ENCODE data around the gene RASAL2.
"Not testable (repeated sequence)": the region's sequence is repeated elsewhere in the genome, so short reads cannot be mapped to it uniquely, and the experiment has no call there.

Gene RASAL2

DNA sequence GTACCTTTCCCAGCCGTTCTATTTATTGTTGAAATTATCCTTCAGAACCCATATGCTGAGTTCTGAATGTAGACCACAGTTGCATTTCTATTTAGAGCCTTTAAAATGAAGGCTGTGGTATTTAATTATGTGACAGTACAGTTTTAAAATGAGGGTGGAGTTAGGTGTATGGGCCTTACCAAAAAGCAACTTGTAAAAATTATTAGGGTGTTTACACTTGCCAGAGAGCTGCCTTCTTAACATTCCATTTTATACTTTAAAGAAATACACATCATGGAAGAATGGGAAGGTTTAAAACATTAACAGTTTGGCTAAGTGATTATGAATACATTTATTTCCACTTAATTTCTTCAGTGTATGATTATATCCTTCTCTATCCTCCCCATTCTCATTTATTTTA lies 75.7 kb downstream of the RASAL2 start:
- TF ChIP-seq TAF1 (IDR thresholded peaks at IDR 0.05; ENCODE audit: low read depth, low read length) (no peak), SPI1 (IDR thresholded peaks at IDR 0.05; ENCODE audit: low read depth, low read length) (no peak), PAX5 (IDR thresholded peaks at IDR 0.05; ENCODE audit: insufficient read depth, low read length, severe bottlenecking) (no peak), POLR2AphosphoS5 (IDR thresholded peaks at IDR 0.05; ENCODE audit: low read depth, low read length) (no peak), POU2F2 (IDR thresholded peaks at IDR 0.05; ENCODE audit: low read depth, low read length) (no peak), POLR2A (IDR thresholded peaks at IDR 0.05; ENCODE audit: low read depth, low read length) (no peak)
- DNase-seq (ENCODE audit: insufficient read length, low spot score) (no peak), FAIRE-seq (no peak)

DNA sequence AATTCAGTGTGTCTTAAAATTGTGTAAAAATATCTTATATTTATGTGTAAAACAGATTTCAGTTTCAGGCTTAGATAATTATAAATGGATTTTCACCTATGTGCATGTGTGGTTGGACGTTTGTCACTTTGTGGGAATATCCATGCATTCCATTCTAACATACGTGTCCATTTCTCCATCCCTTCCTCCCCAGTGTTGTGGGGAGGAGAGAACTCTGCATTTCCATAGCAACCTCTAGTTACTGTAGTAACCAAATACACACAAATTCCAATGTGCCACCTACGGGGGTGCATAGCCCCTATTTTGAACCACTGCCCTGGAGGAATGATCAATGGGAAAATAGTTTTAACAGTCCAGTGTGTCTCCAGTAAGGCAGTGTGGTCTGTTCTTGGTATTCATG lies 79.0 kb downstream of the RASAL2 start:
- TF ChIP-seq POLR2A (IDR thresholded peaks at IDR 0.05; ENCODE audit: low read depth, low read length) (no peak), TAF1 (IDR thresholded peaks at IDR 0.05; ENCODE audit: low read depth, low read length) (no peak), PAX5 (IDR thresholded peaks at IDR 0.05; ENCODE audit: insufficient read depth, low read length, severe bottlenecking) (no peak), POLR2AphosphoS5 (IDR thresholded peaks at IDR 0.05; ENCODE audit: low read depth, low read length) (no peak), POU2F2 (IDR thresholded peaks at IDR 0.05; ENCODE audit: low read depth, low read length) (no peak), SPI1 (IDR thresholded peaks at IDR 0.05; ENCODE audit: low read depth, low read length) (no peak)
- DNase-seq (ENCODE audit: insufficient read length, low spot score) (no peak), FAIRE-seq (no peak)

DNA sequence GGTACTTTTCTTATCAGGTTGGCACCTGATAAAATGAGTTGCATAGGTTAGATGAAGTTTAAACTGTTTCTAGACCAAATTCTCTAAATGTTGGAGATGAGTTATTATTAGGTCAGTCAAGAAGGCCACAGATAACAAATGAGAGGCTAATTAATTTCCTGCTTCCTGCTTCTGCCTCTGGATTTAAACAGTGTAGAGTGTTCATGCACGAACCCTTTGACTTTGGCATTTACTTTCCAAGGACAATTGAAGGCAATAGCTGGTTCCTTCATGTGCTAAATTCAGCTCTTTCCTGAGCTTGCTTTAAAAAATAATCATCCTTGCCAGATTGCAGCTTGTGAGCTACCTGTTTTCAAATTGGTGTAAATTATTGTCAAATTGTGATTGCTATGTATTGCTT lies 80.6 kb downstream of the RASAL2 start:
- TF ChIP-seq TAF1 (IDR thresholded peaks at IDR 0.05; ENCODE audit: low read depth, low read length) (no peak), POLR2AphosphoS5 (IDR thresholded peaks at IDR 0.05; ENCODE audit: low read depth, low read length) (no peak), POLR2A (IDR thresholded peaks at IDR 0.05; ENCODE audit: low read depth, low read length) (no peak), PAX5 (IDR thresholded peaks at IDR 0.05; ENCODE audit: insufficient read depth, low read length, severe bottlenecking) (no peak), SPI1 (IDR thresholded peaks at IDR 0.05; ENCODE audit: low read depth, low read length) (no peak), POU2F2 (IDR thresholded peaks at IDR 0.05; ENCODE audit: low read depth, low read length) (no peak)
- no peak for DNase-seq (ENCODE audit: insufficient read length, low spot score)
- FAIRE-seq: no peak

DNA sequence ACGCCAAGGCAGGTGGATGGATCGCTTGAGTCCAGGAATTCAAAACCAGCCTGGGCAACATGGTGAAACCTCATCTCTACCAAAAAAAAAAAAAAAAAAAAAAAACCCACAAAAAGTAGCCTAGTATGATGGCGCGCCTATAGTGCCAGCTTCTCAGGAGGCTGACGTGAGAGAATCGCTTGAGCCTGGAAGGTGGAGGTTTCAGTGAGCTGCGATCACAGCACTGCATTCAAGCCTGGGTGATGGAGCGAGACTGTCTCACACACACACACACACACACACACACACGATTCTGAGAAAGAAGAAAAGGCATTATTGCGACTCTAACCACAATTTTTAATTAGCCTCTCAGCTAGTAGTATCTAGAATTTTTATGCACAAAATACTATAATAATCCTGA lies 86.5 kb downstream of the RASAL2 start:
- TF ChIP-seq POLR2A (IDR thresholded peaks at IDR 0.05; ENCODE audit: low read depth, low read length) (no peak), PAX5 (IDR thresholded peaks at IDR 0.05; ENCODE audit: insufficient read depth, low read length, severe bottlenecking) (no peak), TAF1 (IDR thresholded peaks at IDR 0.05; ENCODE audit: low read depth, low read length) (no peak)
- no peak for DNase-seq (ENCODE audit: insufficient read length, low spot score)
- FAIRE-seq: no peak

DNA sequence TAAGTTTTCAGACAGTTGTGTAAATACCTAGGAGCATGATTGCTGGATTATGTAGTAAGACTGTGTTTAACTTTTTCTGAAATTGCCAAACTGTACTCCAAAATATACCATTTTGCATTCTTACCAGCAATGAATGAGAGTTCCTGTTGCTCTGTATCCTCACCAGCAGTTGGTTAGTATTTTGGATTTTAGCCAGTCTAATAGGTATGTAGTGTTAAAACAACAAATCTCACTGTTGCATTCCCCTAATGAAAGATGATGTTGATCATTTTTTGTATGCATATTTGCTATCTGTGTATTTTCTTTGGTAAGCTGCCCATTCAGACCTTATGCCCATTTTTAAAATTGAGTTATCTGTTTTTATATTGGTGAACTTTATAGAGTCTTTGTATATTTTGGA lies 89.9 kb downstream of the RASAL2 start:
- FAIRE-seq: no peak
- DNase-seq (ENCODE audit: insufficient read length, low spot score): no peak

DNA sequence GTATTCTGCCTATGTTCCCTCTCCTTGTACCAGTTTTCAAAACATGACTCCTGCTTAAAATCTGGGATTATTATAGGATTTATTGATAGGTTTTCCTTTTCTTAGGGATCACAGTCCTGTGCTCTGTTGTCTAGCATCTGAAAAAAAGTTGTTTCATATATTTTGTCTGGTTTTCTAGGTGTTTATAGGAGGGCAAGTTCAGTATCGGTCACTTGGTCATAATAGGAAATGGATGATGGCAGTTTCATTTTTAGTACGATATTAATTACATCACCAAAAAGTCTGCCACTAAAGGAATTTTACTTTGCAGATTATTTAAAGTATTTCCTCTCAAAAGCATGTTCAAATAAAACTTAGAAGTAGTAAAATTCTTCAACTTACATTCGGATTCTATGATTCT lies 94.4 kb downstream of the RASAL2 start:
- no peak for FAIRE-seq
- TF ChIP-seq POLR2A (IDR thresholded peaks at IDR 0.05; ENCODE audit: low read depth, low read length): no peak
- TF ChIP-seq POLR2AphosphoS5 (IDR thresholded peaks at IDR 0.05; ENCODE audit: low read depth, low read length): no peak
- no peak for TF ChIP-seq POU2F2 (IDR thresholded peaks at IDR 0.05; ENCODE audit: low read depth, low read length)
- no peak for TF ChIP-seq SPI1 (IDR thresholded peaks at IDR 0.05; ENCODE audit: low read depth, low read length)
- TF ChIP-seq TAF1 (IDR thresholded peaks at IDR 0.05; ENCODE audit: low read depth, low read length): no peak
- TF ChIP-seq PAX5 (IDR thresholded peaks at IDR 0.05; ENCODE audit: insufficient read depth, low read length, severe bottlenecking): no peak
- no peak for DNase-seq (ENCODE audit: insufficient read length, low spot score)

More for the DNA sequence above, 89.9 kb downstream of the RASAL2 start:
- no peak for TF ChIP-seq SPI1 (IDR thresholded peaks at IDR 0.05; ENCODE audit: low read depth, low read length)
- TF ChIP-seq TAF1 (IDR thresholded peaks at IDR 0.05; ENCODE audit: low read depth, low read length): no peak
- TF ChIP-seq POLR2AphosphoS5 (IDR thresholded peaks at IDR 0.05; ENCODE audit: low read depth, low read length): no peak
- no peak for TF ChIP-seq POU2F2 (IDR thresholded peaks at IDR 0.05; ENCODE audit: low read depth, low read length)
- no peak for TF ChIP-seq PAX5 (IDR thresholded peaks at IDR 0.05; ENCODE audit: insufficient read depth, low read length, severe bottlenecking)
- no peak for TF ChIP-seq POLR2A (IDR thresholded peaks at IDR 0.05; ENCODE audit: low read depth, low read length)

DNA sequence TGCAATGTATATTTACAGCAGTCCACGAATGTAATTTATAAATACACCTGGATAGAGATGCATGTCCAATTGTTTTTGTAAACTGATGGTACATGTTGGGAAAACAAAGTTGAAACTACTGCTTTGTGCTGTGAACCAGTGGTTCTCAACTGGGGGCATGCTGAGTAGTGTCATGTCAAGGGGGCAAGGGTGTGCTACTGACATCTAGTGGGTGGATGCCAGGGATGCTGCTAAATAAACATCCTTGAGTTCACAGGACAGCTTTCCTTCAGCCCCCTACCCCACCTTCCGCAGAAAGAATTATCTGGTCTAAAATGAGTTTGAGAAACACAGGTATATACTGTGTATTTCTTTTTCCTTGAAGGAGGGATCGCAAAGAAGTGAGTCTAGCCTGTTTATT lies 95.9 kb downstream of the RASAL2 start:
- no peak for TF ChIP-seq PAX5 (IDR thresholded peaks at IDR 0.05; ENCODE audit: insufficient read depth, low read length, severe bottlenecking)
- TF ChIP-seq SPI1 (IDR thresholded peaks at IDR 0.05; ENCODE audit: low read depth, low read length): no peak
- no peak for TF ChIP-seq POLR2A (IDR thresholded peaks at IDR 0.05; ENCODE audit: low read depth, low read length)
- TF ChIP-seq POLR2AphosphoS5 (IDR thresholded peaks at IDR 0.05; ENCODE audit: low read depth, low read length): no peak
- TF ChIP-seq POU2F2 (IDR thresholded peaks at IDR 0.05; ENCODE audit: low read depth, low read length): no peak
- no peak for TF ChIP-seq TAF1 (IDR thresholded peaks at IDR 0.05; ENCODE audit: low read depth, low read length)
- FAIRE-seq (peak; percentile 75), DNase-seq (ENCODE audit: insufficient read length, low spot score) (no peak)

DNA sequence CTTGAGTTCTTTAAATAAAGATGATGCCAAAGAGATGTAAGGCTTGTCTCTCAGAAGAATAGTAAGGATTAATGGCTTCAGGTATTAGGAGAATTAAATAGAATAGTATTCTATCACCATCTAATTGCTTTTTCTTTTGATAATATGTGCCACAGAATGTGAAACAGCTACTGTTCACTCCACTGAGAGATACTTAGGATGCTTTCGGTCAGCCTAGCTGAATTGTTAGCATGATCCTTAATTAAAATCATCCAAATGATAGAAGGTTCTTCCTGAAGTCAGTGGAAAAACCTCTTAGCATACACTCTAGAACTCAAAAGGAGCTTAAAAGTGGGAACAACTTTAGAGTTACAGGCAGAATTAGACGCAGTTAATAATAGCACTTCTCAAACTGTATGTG lies 97.0 kb downstream of the RASAL2 start:
- no peak for DNase-seq (ENCODE audit: insufficient read length, low spot score)
- no peak for FAIRE-seq
- no peak for TF ChIP-seq PAX5 (IDR thresholded peaks at IDR 0.05; ENCODE audit: insufficient read depth, low read length, severe bottlenecking)
- no peak for TF ChIP-seq POU2F2 (IDR thresholded peaks at IDR 0.05; ENCODE audit: low read depth, low read length)
- no peak for TF ChIP-seq SPI1 (IDR thresholded peaks at IDR 0.05; ENCODE audit: low read depth, low read length)
- TF ChIP-seq POLR2A (IDR thresholded peaks at IDR 0.05; ENCODE audit: low read depth, low read length): no peak
- TF ChIP-seq POLR2AphosphoS5 (IDR thresholded peaks at IDR 0.05; ENCODE audit: low read depth, low read length): no peak
- no peak for TF ChIP-seq TAF1 (IDR thresholded peaks at IDR 0.05; ENCODE audit: low read depth, low read length)

DNA sequence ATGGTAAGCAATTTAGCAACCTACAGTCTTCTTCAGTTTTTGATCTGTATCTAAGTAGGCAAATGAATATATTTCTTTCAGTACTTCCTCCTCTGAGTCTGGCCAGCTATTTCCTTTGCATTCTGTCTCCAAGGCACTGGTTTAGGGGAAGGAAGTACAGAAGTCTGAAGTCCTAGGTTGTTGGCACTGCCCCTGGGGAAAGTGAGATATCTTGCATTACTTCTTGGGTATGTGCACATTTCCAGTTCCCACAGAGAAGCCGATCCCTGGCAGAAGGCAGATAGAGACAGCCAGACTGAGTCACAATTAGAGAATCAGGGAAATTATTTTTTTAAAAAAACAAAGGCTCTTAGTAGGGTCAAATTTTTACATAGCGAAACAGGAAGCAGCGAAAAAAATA lies 98.8 kb downstream of the RASAL2 start:
- FAIRE-seq (no peak), DNase-seq (ENCODE audit: insufficient read length, low spot score) (no peak)
- TF ChIP-seq TAF1 (IDR thresholded peaks at IDR 0.05; ENCODE audit: low read depth, low read length): no peak

DNA sequence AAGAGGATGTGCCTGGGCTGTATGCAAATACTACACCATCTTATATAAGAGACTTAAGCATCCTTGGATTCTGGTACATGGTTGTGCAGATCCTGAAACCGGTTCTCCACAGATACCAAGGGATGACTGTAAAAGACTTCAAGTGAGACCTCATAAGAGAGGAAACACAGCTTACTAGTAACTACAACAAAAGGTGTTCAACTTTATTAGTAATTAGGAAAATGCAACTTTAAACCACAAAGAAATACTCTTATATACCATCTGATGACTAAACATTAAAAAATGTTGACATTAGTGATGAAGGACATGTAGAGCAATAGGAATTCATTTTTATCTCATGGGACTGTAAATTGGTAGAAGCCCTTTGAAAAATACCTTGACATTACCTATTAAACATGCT lies 102.7 kb downstream of the RASAL2 start:
- FAIRE-seq (no peak), DNase-seq (ENCODE audit: insufficient read length, low spot score) (no peak)
- no peak for TF ChIP-seq PAX5 (IDR thresholded peaks at IDR 0.05; ENCODE audit: insufficient read depth, low read length, severe bottlenecking)

DNA sequence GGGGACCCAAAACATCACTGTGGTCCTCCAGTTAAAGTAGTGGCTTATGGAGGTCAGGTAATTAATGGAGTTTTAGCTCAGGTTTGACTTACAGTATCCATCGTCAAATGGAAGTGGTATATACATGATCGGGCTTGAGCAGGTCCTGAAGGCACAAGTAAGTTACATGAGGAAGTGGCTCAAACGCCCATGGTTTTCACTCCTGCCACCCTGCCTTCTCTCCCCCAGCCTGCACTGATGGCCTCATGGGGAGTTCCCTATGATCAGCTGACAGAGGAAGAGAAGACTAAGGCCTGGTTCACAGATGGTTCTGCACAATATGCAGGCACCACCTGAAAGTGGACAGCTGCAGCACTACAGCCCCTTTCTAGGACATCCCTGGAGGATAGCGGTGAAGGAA lies 108.2 kb downstream of the RASAL2 start:
- DNase-seq (ENCODE audit: insufficient read length, low spot score); FAIRE-seq: not testable (repeated sequence)

DNA sequence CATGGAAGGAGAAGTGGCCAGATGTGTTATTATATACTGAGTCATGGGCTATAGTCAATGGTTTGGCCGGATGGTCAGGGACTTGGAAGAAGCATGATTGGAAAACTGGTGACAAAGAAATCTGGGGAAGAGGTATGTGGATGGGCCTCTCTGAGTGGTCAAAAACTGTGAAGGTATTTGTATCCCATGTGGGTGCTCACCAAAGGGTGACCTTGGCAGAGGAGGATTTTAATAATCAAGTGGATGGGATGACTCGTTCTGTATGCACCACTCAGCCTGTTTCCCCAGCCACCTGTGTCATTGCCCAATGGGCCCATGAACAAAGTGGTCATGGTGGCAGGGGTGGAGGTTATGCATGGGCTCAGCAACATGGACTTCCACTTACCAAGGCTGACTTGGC lies 108.6 kb downstream of the RASAL2 start:
- not testable (repeated sequence) for FAIRE-seq; DNase-seq (ENCODE audit: insufficient read length, low spot score)

DNA sequence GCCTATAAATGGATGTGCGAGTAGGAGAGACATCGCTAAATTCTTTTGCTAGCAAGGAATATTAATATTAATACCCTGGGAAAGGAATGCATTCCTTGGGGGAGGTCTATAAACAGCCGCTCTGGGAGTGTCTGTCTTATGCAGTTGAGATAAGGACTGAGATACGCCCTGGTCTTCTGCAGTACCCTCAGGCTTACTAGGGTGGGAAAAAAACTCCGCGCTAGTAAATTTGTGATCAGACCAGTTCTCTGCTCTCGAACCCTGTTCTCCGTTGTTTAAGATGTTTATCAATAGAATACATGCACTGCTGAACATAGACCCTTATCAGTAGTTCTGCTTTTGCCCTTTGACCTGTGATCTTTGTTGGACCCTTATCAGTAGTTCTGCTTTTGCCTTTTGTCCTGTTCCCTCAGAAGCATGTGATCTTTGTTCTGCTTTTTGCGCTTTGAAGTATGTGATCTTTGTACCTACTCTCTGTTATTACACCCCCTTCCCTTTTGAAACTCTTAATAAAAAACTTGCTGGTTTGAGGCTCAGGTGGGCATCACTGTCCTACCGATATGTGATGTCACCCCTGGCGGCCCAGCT lies 114.5 kb downstream of the RASAL2 start:
- not testable (repeated sequence) for FAIRE-seq; DNase-seq (ENCODE audit: insufficient read length, low spot score)

Data from GM12891 (cell line).